Stomach (tissue), 4 donors: ENCODE measurements around the gene PRMT7.

Experiments
- EP300 ChIP-seq: sonication (generic); formaldehyde crosslinking; IDR thresholded peaks from one replicate; pipeline ENCODE4 v1.6.1; 2017; ENCODE audit warnings: antibody characterized with exemption
- POLR2A ChIP-seq, 4 donors: fragments of 450-650 bp; IDR thresholded peaks; one replicate each; pipeline ENCODE4 v1.6.1; 2016; ENCODE audit warnings: antibody characterized with exemption in 4 of 4, control low read depth in 2 of 4, mild to moderate bottlenecking in 1 of 4, moderate library complexity in 1 of 4
- POLR2AphosphoS5 ChIP-seq, 3 donors: sonication (generic); formaldehyde crosslinking; IDR thresholded peaks; one replicate each; pipeline ENCODE4 v1.6.1; 2016; ENCODE audit warnings: antibody characterized with exemption in 3 of 3
- TF ChIP-seq, protein P1 (sequence below), 7 experiments: fragments of 450-650 bp in 4 of 7; fragments of 200-600 bp in 3 of 7; sonication (generic) in 3 of 7; IDR thresholded peaks; one replicate each; pipeline ENCODE4 v1.5.1; 2016 to 2019; ENCODE audit warnings: antibody characterized with exemption in 7 of 7, control low read depth in 2 of 7, mild to moderate bottlenecking in 1 of 7

DNA sequence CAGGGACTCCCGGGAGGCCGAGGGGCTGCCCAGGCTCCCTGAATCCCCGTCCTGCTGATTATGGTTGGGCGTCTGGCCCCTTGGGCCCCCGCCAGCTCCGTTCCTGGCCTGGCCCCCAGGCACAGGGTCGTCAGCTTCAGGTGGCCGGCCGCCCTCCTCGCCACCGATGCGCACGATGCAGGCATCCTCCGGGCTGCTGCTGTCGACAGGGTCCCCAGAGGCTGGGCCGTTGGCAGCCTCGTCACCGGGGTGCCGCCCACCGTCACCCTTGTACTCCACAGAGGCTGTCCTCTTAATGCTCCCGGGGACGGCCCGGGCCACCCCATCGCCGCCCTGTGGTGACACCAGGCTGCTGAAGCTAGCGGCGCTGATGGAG, 60.4 kb downstream of the PRMT7 start:
- TF ChIP-seq EP300 (no peak), POLR2A (IDR thresholded peaks at IDR 0.05) (no peak), POLR2AphosphoS5 (IDR thresholded peaks at IDR 0.05) (no peak)
- TF ChIP-seq, protein P1, sequence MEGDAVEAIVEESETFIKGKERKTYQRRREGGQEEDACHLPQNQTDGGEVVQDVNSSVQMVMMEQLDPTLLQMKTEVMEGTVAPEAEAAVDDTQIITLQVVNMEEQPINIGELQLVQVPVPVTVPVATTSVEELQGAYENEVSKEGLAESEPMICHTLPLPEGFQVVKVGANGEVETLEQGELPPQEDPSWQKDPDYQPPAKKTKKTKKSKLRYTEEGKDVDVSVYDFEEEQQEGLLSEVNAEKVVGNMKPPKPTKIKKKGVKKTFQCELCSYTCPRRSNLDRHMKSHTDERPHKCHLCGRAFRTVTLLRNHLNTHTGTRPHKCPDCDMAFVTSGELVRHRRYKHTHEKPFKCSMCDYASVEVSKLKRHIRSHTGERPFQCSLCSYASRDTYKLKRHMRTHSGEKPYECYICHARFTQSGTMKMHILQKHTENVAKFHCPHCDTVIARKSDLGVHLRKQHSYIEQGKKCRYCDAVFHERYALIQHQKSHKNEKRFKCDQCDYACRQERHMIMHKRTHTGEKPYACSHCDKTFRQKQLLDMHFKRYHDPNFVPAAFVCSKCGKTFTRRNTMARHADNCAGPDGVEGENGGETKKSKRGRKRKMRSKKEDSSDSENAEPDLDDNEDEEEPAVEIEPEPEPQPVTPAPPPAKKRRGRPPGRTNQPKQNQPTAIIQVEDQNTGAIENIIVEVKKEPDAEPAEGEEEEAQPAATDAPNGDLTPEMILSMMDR (IDR thresholded peaks at IDR 0.05), result no peak
